OCI-LY1 (cell line): ENCODE data around the gene WIPF2.

Experiments
- CTCF ChIP-seq: fragments of 200-600 bp; sonication (generic), shearing (Covaris generic); IDR thresholded peaks from 2 replicates; pipeline ENCODE4 v1.5.1; 2017; ENCODE audit warnings: mild to moderate bottlenecking, antibody characterized with exemption, low read length, moderate library complexity, mixed read lengths
- EZH2 ChIP-seq: fragments of 200-600 bp; sonication (generic), shearing (Covaris generic); IDR thresholded peaks from 2 replicates; pipeline ENCODE4 v1.8.0; 2017; ENCODE audit warnings: borderline replicate concordance, mixed run types, mild to moderate bottlenecking, antibody characterized with exemption, low read length, moderate library complexity, mixed read lengths

GRCh38 chr17:40174514-40174913, 44.6 kb upstream of the WIPF2 start:
- no peak for TF ChIP-seq CTCF
- no peak for TF ChIP-seq EZH2
